PC-3 (cell line): ENCODE data around the gene CBFA2T2.

Experiments
- CTCF ChIP-seq: fragments of 300-600 bp; sonication (generic); conservative IDR thresholded peaks from 2 replicates; pipeline ENCODE4 v1.5.1; 2017; ENCODE audit warnings: antibody characterized with exemption, low read depth, mild to moderate bottlenecking, low read length
- EZH2phosphoT487 ChIP-seq: fragments of 300-600 bp; sonication (generic); IDR thresholded peaks from 2 replicates; pipeline ENCODE4 v1.6.1; 2018; ENCODE audit warnings: mild to moderate bottlenecking, antibody characterized with exemption, low read length, borderline replicate concordance

- no peak for TF ChIP-seq EZH2phosphoT487
- TF ChIP-seq CTCF = no peak
These were observed 181.0 kb downstream of the CBFA2T2 start for GRCh38 chr20:33670715-33671499.
